Lung (tissue), 12 donors: ENCODE results near the gene TEKT3. TPM values are rescaled to one million over a fixed set of nuclear protein-coding genes. Genes with fewer than 3 reads are reported as not detected.

Experiments
- ATAC-seq: fragments of 200-7000 bp; cut with Tn5 transposase; one replicate; pipeline ENCODE4 v1.9.1; 2020; ENCODE audit warnings: moderate number of reproducible peaks; ENCODE audit not compliant: insufficient read depth, low FRiP score
- DNase-seq, 3 donors: peaks; one replicate each; pipeline ENCODE4 v3.0.0-alpha.2; 2013 to 2017
- H3K27ac ChIP-seq, 2 donors: one replicate each; pipeline ENCODE4 v1.5.1; 2013; ENCODE audit warnings: mild to moderate bottlenecking in 2 of 2, moderate library complexity in 2 of 2, control low read depth in 1 of 2, inconsistent platforms in 1 of 2, low read depth in 1 of 2, low read length in 1 of 2
- H3K27me3 ChIP-seq, 3 donors: one replicate each; pipeline ENCODE4 v1.5.1; 2013; ENCODE audit warnings: low read length in 2 of 3; ENCODE audit not compliant: control insufficient read depth in 3 of 3, insufficient read depth in 3 of 3
- H3K36me3 ChIP-seq, 4 donors: one replicate each; pipeline ENCODE4 v1.5.1; 2013; ENCODE audit warnings: low read length in 4 of 4, mild to moderate bottlenecking in 1 of 4, moderate library complexity in 1 of 4; ENCODE audit not compliant: control insufficient read depth in 4 of 4, insufficient read depth in 4 of 4
- H3K4me1 ChIP-seq, 5 donors: one replicate each; pipeline ENCODE4 v1.5.1; 2013; ENCODE audit warnings: low read length in 5 of 5, mild to moderate bottlenecking in 2 of 5, moderate library complexity in 1 of 5; ENCODE audit not compliant: control insufficient read depth in 5 of 5, insufficient read depth in 5 of 5
- H3K4me3 ChIP-seq: one replicate; pipeline ENCODE4 v1.5.1; 2013; ENCODE audit warnings: mild to moderate bottlenecking, control low read depth, moderate library complexity
- H3K9ac ChIP-seq, 2 donors: one replicate each; pipeline ENCODE4 v1.5.1; 2013; ENCODE audit warnings: low read length in 2 of 2, control low read depth in 1 of 2; ENCODE audit not compliant: insufficient read depth in 1 of 2
- H3K9me3 ChIP-seq, 4 donors: one replicate each; pipeline ENCODE4 v1.5.1; 2013; ENCODE audit warnings: low read length in 3 of 4, mild to moderate bottlenecking in 1 of 4, moderate library complexity in 1 of 4; ENCODE audit not compliant: control insufficient read depth in 4 of 4, insufficient read depth in 3 of 4
- WGBS, 2 donors: extraction: QIAGEN DNeasy Blood & Tissue Kit; methylation state at CpG; one replicate each; pipeline ENCODE4 v1.1.7; 2013; 5-methylcytosine and 5-hydroxymethylcytosine counted together
- polyA plus RNA-seq, 2 donors: library from polyadenylated mRNA; stranded (reverse); fragments of 200-250 nt; gene quantifications; one replicate each; pipeline ENCODE4 v1.2.1, GENCODE V29; 2013
- total RNA-seq, 2 donors: library from RNA; depleted of rRNA in 1 of 2; stranded (reverse); fragments of >200 nt in 1 of 2; gene quantifications; one replicate each; pipeline ENCODE4 v1.2.1, GENCODE V29; 2014 to 2021
- TF ChIP-seq, protein P1 (sequence below): IDR thresholded peaks from 2 replicates; pipeline ENCODE4 v1.5.1; 2012; ENCODE audit warnings: mild to moderate bottlenecking; ENCODE audit errors: control extremely low read depth, extremely low read depth
- donor health status: control.
- donor health status: control.
- donor health status: Bipolar disorder and iron deficiency.
- donor health status: healthy.
- donor health status: DM: yes; HTN: yes; CAD: no.

TEKT3 gene
- total and polyA plus RNA-seq, 4 donors, result 1.2 to 5.4 (median 1.7) TPM

DNA sequence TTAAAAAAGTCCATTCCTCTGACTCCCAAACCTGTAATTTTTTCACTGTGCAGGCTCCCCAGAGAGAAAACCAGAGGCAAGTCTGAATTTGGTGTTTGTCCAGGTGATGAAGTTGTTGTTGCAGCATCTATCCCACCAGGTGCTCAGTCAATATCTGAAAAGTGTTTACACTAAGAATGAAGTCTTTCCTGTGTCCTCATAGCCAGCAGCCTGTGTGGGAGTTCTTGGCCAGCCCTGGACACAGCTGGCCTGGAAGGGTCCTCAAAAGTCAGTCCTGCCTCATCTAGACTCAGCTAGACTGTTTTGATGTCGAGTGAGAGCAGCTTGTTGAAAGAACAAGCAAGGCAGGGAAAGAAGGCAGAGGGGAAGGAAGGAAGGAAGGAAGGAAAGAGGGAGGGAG, 72.9 kb downstream of the TEKT3 start:
- Histone ChIP-seq H3K4me1 (peaks cover 0 to 17% (median 6%) of the 10 kb centered on the region in 5 donors), H3K27me3 (peaks cover 0 to 3% (median under 1%) of the 10 kb centered on the region in 3 donors), H3K9ac (no peak overlapping the region), H3K36me3 (no peaks in the 10 kb centered on the region), H3K27ac (no peak overlapping the region), H3K4me3 (no peak overlapping the region), H3K9me3 (no peaks in the 10 kb centered on the region)
- ATAC-seq, result no peak
- DNase-seq, result peak in 2 of 3 donors; percentile 17 to 38
- 23 to 33% methylated on average over 1 of the region's 1 CpG for WGBS, 2 donors
- TF ChIP-seq, protein P1, sequence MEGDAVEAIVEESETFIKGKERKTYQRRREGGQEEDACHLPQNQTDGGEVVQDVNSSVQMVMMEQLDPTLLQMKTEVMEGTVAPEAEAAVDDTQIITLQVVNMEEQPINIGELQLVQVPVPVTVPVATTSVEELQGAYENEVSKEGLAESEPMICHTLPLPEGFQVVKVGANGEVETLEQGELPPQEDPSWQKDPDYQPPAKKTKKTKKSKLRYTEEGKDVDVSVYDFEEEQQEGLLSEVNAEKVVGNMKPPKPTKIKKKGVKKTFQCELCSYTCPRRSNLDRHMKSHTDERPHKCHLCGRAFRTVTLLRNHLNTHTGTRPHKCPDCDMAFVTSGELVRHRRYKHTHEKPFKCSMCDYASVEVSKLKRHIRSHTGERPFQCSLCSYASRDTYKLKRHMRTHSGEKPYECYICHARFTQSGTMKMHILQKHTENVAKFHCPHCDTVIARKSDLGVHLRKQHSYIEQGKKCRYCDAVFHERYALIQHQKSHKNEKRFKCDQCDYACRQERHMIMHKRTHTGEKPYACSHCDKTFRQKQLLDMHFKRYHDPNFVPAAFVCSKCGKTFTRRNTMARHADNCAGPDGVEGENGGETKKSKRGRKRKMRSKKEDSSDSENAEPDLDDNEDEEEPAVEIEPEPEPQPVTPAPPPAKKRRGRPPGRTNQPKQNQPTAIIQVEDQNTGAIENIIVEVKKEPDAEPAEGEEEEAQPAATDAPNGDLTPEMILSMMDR, result no peak

GRCh38 chr17:15267996-15268395, 73.4 kb downstream of the TEKT3 start:
- H3K4me3 ChIP-seq, result no peak overlapping the region
- H3K27me3 ChIP-seq, result peaks cover 0 to 5% (median 3%) of the 10 kb centered on the region in 3 donors
- no peak overlapping the region for H3K9ac ChIP-seq
- TF ChIP-seq, protein P1, result no peak
- DNase-seq (no peak), ATAC-seq (no peak)
- H3K9me3 ChIP-seq, result no peaks in the 10 kb centered on the region
- H3K27ac ChIP-seq, result no peak overlapping the region
- WGBS, 2 donors, result 78 to 88% methylated on average over 3 of the region's 3 CpGs
- no peaks in the 10 kb centered on the region for H3K36me3 ChIP-seq
- H3K4me1 ChIP-seq, result peaks cover 0 to 21% (median 10%) of the 10 kb centered on the region in 5 donors

DNA sequence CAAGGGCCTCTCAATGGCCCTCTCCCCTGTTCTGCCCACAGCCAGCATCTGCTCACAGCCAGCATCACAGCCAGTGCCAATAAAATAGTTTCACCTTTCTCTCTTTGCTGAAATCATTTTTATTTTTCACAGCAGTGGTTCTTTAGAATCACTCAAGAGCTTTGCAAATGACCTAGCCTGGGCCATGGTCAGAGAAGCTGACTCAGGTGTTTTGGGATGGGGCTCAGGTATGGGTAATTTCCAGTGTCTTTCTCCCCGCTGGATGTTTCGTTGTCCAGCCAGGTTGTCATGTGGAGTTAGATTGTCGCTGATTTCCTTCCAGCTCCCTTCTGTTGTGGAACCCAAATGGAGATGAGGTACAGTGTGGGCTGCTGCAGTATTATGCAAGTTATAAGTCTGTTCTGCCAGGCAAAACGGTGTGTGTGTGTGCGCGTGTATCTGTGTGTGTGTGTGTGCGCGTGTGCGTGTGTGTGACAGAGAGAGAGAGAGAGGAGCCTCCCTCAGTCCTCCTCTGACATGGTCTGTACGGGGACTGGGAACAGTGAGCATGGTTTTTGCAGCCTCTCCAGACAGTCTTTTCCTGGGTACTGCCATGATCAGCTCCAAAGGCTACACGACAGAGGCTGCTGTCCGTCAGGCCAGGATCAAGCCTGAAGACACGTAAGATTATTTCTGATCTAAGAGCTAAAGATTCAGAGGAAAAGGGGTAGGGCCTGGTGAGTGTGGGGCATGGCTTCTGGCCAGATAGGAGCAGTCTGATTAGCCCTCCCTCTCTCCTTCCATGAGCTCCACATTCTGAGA, 74.9 kb downstream of the TEKT3 start:
- Histone ChIP-seq H3K9me3 (no peaks in the 10 kb centered on the region), H3K4me1 (peaks cover 0 to 21% (median 9%) of the 10 kb centered on the region in 5 donors), H3K9ac (no peak overlapping the region), H3K27me3 (peaks cover 0 to 6% (median 3%) of the 10 kb centered on the region in 3 donors), H3K36me3 (peaks cover 0 to 2% (median 0%) of the 10 kb centered on the region in 4 donors), H3K27ac (no peak overlapping the region), H3K4me3 (no peak overlapping the region)
- TF ChIP-seq, protein P1, result no peak
- WGBS, 2 donors, result 88 to 89% methylated on average over 13 of the region's 13 CpGs
- ATAC-seq, result no peak
- no peak for DNase-seq
